IPS-15b (cell line): Measurements from ENCODE around the gene DGKD.

Experiments
- H3K27me3 ChIP-seq: one replicate; pipeline ENCODE4 v1.6.1; 2013; ENCODE audit warnings: low read length; ENCODE audit not compliant: control insufficient read depth, insufficient read depth
- H3K36me3 ChIP-seq: one replicate; pipeline ENCODE4 v1.6.1; 2013; ENCODE audit warnings: low read length; ENCODE audit not compliant: control insufficient read depth, insufficient read depth
- H3K4me1 ChIP-seq: one replicate; pipeline ENCODE4 v1.6.1; 2013; ENCODE audit warnings: mild to moderate bottlenecking, low read length; ENCODE audit not compliant: control insufficient read depth, insufficient read depth
- H3K4me3 ChIP-seq: one replicate; pipeline ENCODE4 v1.5.1; 2013; ENCODE audit warnings: low read depth, low read length
- H3K9ac ChIP-seq: one replicate; pipeline ENCODE4 v1.6.1; 2013; ENCODE audit warnings: low read depth, mild to moderate bottlenecking, low read length
- H3K9me3 ChIP-seq: one replicate; pipeline ENCODE4 v1.6.1; 2013; ENCODE audit warnings: mild to moderate bottlenecking, low read length; ENCODE audit not compliant: control insufficient read depth, insufficient read depth

DGKD gene

DNA sequence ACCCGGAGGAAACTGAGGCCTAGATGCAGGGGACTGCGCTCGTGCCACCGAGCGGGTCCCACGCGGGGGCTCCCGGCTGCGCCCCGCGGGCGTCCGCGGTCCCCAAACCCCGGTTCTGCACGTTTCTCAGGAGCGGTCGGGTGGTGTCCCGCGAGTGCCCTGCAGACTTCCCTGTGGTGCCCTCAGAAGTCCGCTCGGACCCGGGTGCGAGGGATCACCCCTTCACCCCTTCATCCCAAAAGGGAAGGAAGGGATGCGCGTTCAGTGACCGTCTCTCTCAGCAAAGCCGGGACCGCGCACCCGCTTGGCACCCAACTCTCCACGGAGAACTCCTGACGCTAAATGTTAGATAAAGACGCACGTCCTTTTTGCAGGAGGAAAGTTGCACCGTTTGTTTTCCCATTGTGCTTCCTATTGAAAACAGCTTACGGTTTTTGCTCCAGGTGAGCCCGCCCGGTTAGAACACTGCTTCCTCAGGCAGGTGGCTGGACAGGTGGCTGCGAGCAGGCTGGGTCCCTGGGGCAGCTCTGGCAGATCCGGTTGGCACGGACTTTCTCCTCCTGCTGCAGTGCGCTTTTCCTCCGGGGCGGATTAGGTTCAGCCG, 779 bp downstream of the DGKD start:
- H3K27me3 ChIP-seq, result peaks cover 35% of the 10 kb centered on the region
- no peak overlapping the region for H3K9ac ChIP-seq
- no peaks in the 10 kb centered on the region for H3K36me3 ChIP-seq
- H3K9me3 ChIP-seq, result no peaks in the 10 kb centered on the region
- no peaks in the 10 kb centered on the region for H3K4me1 ChIP-seq
- peak overlapping the region; percentile 75 for H3K4me3 ChIP-seq

DNA sequence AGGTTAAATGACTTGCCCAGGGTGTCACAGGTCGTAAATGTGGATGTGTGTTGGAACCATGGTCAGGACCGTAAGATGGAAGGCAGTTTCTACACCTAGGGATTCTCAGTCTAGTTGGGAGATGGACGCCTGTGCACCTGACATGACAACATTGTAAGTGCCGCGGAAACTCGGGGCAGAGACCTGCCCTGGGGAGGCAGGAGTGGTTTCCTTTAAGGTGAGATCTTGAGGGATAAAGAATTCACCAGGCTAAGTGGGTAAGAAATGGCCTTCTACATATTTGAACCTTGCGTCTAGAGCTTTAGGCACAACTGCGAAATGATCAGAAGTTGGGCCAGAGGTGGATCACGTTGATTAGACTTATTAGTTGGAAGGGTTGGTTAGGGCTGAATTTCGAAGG, 1.6 kb downstream of the DGKD start:
- Histone ChIP-seq H3K9me3 (no peaks in the 10 kb centered on the region), H3K36me3 (no peaks in the 10 kb centered on the region), H3K4me1 (no peaks in the 10 kb centered on the region), H3K4me3 (no peak overlapping the region), H3K9ac (no peak overlapping the region), H3K27me3 (peaks cover 35% of the 10 kb centered on the region)

DNA sequence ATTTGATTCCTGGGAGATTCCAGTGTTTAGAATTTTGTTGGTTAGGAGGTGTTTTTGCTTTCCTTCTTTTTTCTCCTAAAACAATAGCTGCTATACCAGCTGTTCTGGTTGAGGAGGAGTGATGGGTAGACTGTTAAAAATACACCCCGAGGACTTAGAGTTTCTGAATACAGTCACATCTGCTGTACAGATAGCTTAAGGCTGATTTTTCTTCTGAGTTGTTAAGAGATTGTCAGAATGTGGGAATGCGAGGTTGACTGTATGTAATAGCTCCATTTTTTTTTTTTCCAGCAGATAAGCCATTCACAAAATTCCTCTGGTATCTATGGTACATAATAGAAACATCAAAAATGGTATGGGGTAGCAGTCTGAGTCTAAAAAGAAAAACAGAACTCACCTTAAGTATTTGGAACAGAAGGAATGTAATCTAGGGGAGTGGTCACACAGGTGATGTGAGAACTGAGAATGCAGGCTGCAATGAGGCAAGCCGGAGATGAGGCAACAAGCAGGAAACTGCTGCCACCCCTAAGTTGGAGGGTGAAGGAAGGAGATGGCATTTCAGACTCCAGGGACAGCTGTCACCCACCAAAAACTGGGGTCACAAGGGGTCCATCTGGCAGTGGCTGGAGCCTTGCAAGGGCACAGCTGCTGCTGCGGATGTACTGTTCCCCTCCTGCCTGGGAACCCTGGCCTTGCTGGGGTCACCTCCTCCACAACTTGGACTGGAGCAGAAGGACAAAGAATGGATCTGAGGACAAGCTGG, 2.4 kb downstream of the DGKD start:
- H3K4me1 ChIP-seq, result no peaks in the 10 kb centered on the region
- peaks cover 35% of the 10 kb centered on the region for H3K27me3 ChIP-seq
- H3K4me3 ChIP-seq, result no peak overlapping the region
- H3K9ac ChIP-seq, result no peak overlapping the region
- H3K9me3 ChIP-seq, result no peaks in the 10 kb centered on the region
- no peaks in the 10 kb centered on the region for H3K36me3 ChIP-seq

DNA sequence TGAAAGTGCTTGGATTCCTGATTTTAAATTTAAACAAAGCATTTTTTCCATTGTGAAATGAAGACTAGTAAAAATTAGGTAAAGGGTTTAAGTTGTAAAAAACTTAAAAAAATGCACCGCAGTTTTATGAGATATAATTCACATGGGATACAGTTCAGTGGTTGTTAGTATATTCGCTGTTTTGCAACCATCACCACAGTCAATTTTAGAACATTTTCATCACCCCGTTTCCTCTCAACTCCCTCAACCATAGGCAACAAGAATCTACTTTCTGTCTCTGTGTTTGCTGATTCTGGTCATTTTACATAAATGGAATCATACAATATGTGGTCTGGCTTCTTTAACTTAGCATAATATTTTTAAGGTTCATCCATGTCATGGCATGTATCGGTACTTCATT, 4.0 kb downstream of the DGKD start:
- no peaks in the 10 kb centered on the region for H3K4me1 ChIP-seq
- no peaks in the 10 kb centered on the region for H3K36me3 ChIP-seq
- H3K9me3 ChIP-seq, result no peaks in the 10 kb centered on the region
- no peak overlapping the region for H3K9ac ChIP-seq
- H3K4me3 ChIP-seq, result no peak overlapping the region
- H3K27me3 ChIP-seq, result peaks cover 23% of the 10 kb centered on the region

GRCh38 chr2:233358947-233359346, 4.7 kb downstream of the DGKD start:
- Histone ChIP-seq H3K27me3 (peaks cover 18% of the 10 kb centered on the region), H3K36me3 (no peaks in the 10 kb centered on the region), H3K9ac (no peak overlapping the region), H3K9me3 (no peaks in the 10 kb centered on the region), H3K4me1 (no peaks in the 10 kb centered on the region), H3K4me3 (no peak overlapping the region)

- Histone ChIP-seq H3K4me3 (no peak overlapping the region), H3K36me3 (no peaks in the 10 kb centered on the region), H3K9me3 (no peaks in the 10 kb centered on the region), H3K4me1 (no peaks in the 10 kb centered on the region), H3K9ac (no peak overlapping the region), H3K27me3 (peaks cover 18% of the 10 kb centered on the region)
Measured at GRCh38 chr2:233359823-233360222, 5.5 kb downstream of the DGKD start.

DNA sequence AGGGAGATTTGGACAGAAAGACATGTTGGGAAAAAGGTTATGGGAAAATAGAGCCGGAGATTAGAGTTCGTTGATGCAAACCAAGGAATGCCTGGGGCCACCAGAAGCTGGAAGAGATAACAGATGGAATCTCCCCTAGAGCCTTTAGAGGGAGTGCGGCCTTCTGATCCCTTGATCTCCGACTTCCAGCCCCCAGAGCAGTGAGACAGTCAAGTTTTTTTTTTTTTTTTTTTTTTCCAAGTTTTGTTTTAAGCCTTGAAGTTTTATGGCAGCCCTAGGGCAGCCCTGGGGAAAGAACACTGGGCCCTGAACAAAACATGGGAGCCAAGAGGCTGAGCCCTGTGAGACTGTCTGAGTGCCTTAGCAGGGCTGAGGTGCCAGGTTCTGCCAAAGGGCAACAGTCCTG, 6.5 kb downstream of the DGKD start:
- H3K9ac ChIP-seq, result no peak overlapping the region
- H3K4me3 ChIP-seq, result no peak overlapping the region
- no peaks in the 10 kb centered on the region for H3K36me3 ChIP-seq
- no peaks in the 10 kb centered on the region for H3K9me3 ChIP-seq
- H3K4me1 ChIP-seq, result no peaks in the 10 kb centered on the region
- H3K27me3 ChIP-seq, result peaks cover 9% of the 10 kb centered on the region

- H3K9me3 ChIP-seq, result no peaks in the 10 kb centered on the region
- H3K4me3 ChIP-seq, result no peak overlapping the region
- no peaks in the 10 kb centered on the region for H3K36me3 ChIP-seq
- H3K4me1 ChIP-seq, result no peaks in the 10 kb centered on the region
- H3K27me3 ChIP-seq, result peaks cover 4% of the 10 kb centered on the region
- no peak overlapping the region for H3K9ac ChIP-seq
Measured at GRCh38 chr2:233361297-233361696, 7.0 kb downstream of the DGKD start.

DNA sequence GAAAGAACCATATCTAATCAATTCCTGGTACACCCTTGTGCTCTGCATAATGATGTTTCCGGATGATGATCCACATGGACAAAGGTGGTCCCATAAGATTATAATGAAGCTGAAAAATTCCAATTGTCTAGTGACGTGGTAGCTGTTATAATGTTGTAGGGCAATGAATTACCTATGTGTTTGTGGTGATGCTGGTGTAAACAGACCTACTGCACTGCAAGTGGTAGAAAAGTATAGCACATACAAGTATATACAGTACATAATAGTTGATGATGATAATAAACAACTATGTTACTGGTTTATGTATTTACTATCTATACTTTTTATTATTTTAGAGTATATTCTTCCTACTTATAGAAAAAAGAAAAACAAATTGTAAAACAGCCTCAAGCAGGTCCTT, 8.4 kb downstream of the DGKD start:
- no peaks in the 10 kb centered on the region for H3K27me3 ChIP-seq
- no peaks in the 10 kb centered on the region for H3K4me1 ChIP-seq
- H3K36me3 ChIP-seq, result no peaks in the 10 kb centered on the region
- H3K4me3 ChIP-seq, result no peak overlapping the region
- H3K9ac ChIP-seq, result no peak overlapping the region
- H3K9me3 ChIP-seq, result no peaks in the 10 kb centered on the region

GRCh38 chr2:233363744-233364235, 9.5 kb downstream of the DGKD start:
- Histone ChIP-seq H3K36me3 (no peaks in the 10 kb centered on the region), H3K9ac (no peak overlapping the region), H3K9me3 (no peaks in the 10 kb centered on the region), H3K4me3 (no peak overlapping the region), H3K27me3 (no peaks in the 10 kb centered on the region), H3K4me1 (no peaks in the 10 kb centered on the region)

DNA sequence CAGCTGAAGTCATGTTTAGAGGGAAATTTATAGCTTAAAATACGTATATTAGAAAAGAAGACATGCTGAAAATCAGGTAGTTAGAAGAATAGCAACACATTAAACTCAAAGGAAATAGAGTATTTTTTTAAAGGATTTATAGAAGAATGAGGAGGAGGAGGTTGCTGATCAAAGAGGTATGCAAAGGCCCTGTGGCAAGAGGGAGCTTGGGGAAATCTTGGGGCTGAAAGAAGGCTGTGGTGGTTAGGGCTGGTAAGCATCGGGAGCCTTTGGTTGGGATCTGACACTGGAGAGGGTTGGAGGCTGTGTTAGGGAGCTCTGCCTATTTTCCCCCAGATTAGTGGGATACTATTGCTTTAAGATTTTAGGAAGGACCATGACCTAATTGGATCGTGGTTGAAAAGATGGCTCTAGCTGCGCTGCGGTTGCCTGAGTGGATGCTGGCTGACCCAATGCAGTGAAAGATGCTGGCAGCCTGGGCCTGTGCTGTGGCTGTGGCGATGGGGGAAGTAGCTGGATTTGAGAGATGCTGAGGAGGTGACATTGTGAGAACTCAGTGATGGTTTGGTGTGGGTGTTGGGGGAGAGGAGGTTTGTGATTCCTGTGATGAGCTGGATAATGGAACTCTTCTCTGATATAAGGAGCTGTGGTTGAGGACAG, 11.7 kb downstream of the DGKD start:
- Histone ChIP-seq H3K9ac (no peak overlapping the region), H3K36me3 (no peaks in the 10 kb centered on the region), H3K4me3 (no peak overlapping the region), H3K4me1 (no peaks in the 10 kb centered on the region), H3K9me3 (no peaks in the 10 kb centered on the region), H3K27me3 (no peaks in the 10 kb centered on the region)

DNA sequence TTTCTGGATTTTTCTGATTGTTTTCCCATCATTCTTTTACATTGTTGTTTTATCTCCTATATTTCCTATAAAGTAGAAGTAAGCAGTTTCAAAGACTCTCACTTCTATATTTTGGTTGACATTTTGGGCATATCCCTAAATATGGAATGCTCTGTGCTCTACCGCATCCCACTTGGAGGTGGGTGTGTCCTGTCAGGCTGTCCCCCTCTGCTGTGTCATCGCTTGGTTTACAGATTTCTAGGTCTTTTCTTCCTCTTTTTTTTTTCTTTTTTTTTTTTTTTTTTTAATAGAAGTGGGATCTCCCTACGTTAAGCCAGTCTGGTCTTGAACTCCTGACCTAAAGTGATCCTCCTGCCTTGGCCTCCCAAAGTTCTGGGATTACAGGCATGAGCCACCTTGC, 13.3 kb downstream of the DGKD start:
- Histone ChIP-seq H3K27me3 (no peaks in the 10 kb centered on the region), H3K9me3 (no peaks in the 10 kb centered on the region), H3K4me1 (no peaks in the 10 kb centered on the region), H3K9ac (no peak overlapping the region), H3K36me3 (no peaks in the 10 kb centered on the region), H3K4me3 (no peak overlapping the region)
